Neuronal stem cell (in vitro differentiated cells): Measurements from ENCODE around the gene BTBD9.

Experiments used
- DNase-seq: peaks from one replicate; pipeline ENCODE4 v3.0.0-alpha.2; 2013; ENCODE audit warnings: low spot score
- H2AFZ ChIP-seq: one replicate; pipeline ENCODE4 v1.6.1; 2013; ENCODE audit warnings: mild to moderate bottlenecking, low read length, inconsistent platforms
- H2AK5ac ChIP-seq: 2 replicates; pipeline ENCODE4 v1.6.1; 2013; ENCODE audit warnings: low read depth, mild to moderate bottlenecking, inconsistent platforms, low read length, moderate library complexity, mixed read lengths
- H2BK120ac ChIP-seq: 2 replicates; pipeline ENCODE4 v1.6.1; 2013; ENCODE audit warnings: low read depth, mild to moderate bottlenecking, inconsistent platforms, low read length, moderate library complexity, mixed read lengths
- H2BK12ac ChIP-seq: one replicate; pipeline ENCODE4 v1.6.1; 2013; ENCODE audit warnings: low read length, inconsistent platforms
- H2BK15ac ChIP-seq: 2 replicates; pipeline ENCODE4 v1.6.1; 2013; ENCODE audit warnings: mild to moderate bottlenecking, low read length, inconsistent platforms, mixed read lengths
- H2BK5ac ChIP-seq: one replicate; pipeline ENCODE4 v1.6.1; 2013; ENCODE audit warnings: inconsistent platforms, mild to moderate bottlenecking, low read length, moderate library complexity
- H3K14ac ChIP-seq: one replicate; pipeline ENCODE4 v1.6.1; 2013; ENCODE audit warnings: low read length, inconsistent platforms
- H3K18ac ChIP-seq: 2 replicates; pipeline ENCODE4 v1.6.1; 2013; ENCODE audit warnings: low read length, inconsistent platforms
- H3K23ac ChIP-seq: 2 replicates; pipeline ENCODE4 v1.6.1; 2013; ENCODE audit warnings: low read depth, mild to moderate bottlenecking, mixed read lengths, low read length, inconsistent platforms; ENCODE audit not compliant: poor library complexity
- H3K27ac ChIP-seq: replicated peaks from 3 replicates; pipeline ENCODE4 v1.5.1; 2013; ENCODE audit warnings: low read length, inconsistent platforms
- H3K27me3 ChIP-seq, 3 experiments: 2 replicates each; pipeline ENCODE4 v1.6.1; 2013; ENCODE audit warnings: low read length in 3 of 3, mild to moderate bottlenecking in 2 of 3, inconsistent platforms in 1 of 3, low read depth in 1 of 3, mixed read lengths in 1 of 3, moderate library complexity in 1 of 3; ENCODE audit not compliant: control insufficient read depth in 3 of 3, insufficient read depth in 3 of 3
- H3K36me3 ChIP-seq, 2 donors: replicated peaks in 1 of 2; 2 replicates each; pipeline ENCODE4 v1.6.1; 2013; ENCODE audit warnings: low read length in 2 of 2; ENCODE audit not compliant: control insufficient read depth in 2 of 2, insufficient read depth in 2 of 2
- H3K4ac ChIP-seq: 2 replicates; pipeline ENCODE4 v1.6.1; 2013; ENCODE audit warnings: inconsistent platforms, mild to moderate bottlenecking, low read length, moderate library complexity
- H3K4me1 ChIP-seq, 2 donors: 1 replicate in 1 of 2; 2 replicates in 1 of 2; pipeline ENCODE4 v1.6.1; 2013; ENCODE audit warnings: low read length in 2 of 2, low read depth in 1 of 2; ENCODE audit not compliant: control insufficient read depth in 2 of 2, insufficient read depth in 1 of 2
- H3K4me2 ChIP-seq: one replicate; pipeline ENCODE4 v1.6.1; 2013; ENCODE audit warnings: mild to moderate bottlenecking, low read length, inconsistent platforms; ENCODE audit not compliant: insufficient read depth, poor library complexity, severe bottlenecking
- H3K4me3 ChIP-seq, 2 donors: 2 replicates each; pipeline ENCODE4 v1.5.1; 2013; ENCODE audit warnings: low read length in 2 of 2, mild to moderate bottlenecking in 2 of 2, inconsistent platforms in 1 of 2, moderate library complexity in 1 of 2
- H3K79me1 ChIP-seq: one replicate; pipeline ENCODE4 v1.6.1; 2013; ENCODE audit warnings: low read depth, mild to moderate bottlenecking, inconsistent platforms, low read length, moderate library complexity
- H3K9ac ChIP-seq: one replicate; pipeline ENCODE4 v1.6.1; 2013; ENCODE audit warnings: mild to moderate bottlenecking, low read depth, low read length, inconsistent platforms; ENCODE audit not compliant: poor library complexity
- H3K9me3 ChIP-seq, 2 donors: replicated peaks in 1 of 2; 2 replicates each; pipeline versions ENCODE3 to v1.6.1; 2013; ENCODE audit warnings: low read length in 2 of 2, mild to moderate bottlenecking in 2 of 2, inconsistent platforms in 1 of 2, low read depth in 1 of 2, mixed read lengths in 1 of 2, moderate library complexity in 1 of 2; ENCODE audit not compliant: control insufficient read depth in 2 of 2, insufficient read depth in 1 of 2
- H4K8ac ChIP-seq: one replicate; pipeline ENCODE4 v1.6.1; 2013; ENCODE audit warnings: low read depth, mild to moderate bottlenecking, inconsistent platforms, low read length, moderate library complexity
- H4K91ac ChIP-seq: one replicate; pipeline ENCODE4 v1.6.1; 2013; ENCODE audit warnings: low read length, low read depth, mild to moderate bottlenecking, inconsistent platforms; ENCODE audit not compliant: poor library complexity
- WGBS, 2 donors: extraction: QIAGEN DNeasy Blood & Tissue Kit; methylation state at CpG; one replicate each; pipeline ENCODE4 v1.1.7; 2013; ENCODE audit warnings: missing lambda C conversion rate in 2 of 2, mixed read lengths in 1 of 2; ENCODE audit not compliant: insufficient read length in 2 of 2, insufficient replicate concordance in 1 of 2; ENCODE audit errors: extremely low coverage in 2 of 2; 5-methylcytosine and 5-hydroxymethylcytosine counted together

The BTBD9 gene

GRCh38 chr6:38302838-38303237, 336.9 kb downstream of the BTBD9 start:
- Histone ChIP-seq H2BK5ac (no peak overlapping the region), H3K18ac (no peak overlapping the region), H3K27ac (no peak overlapping the region), H3K4me2 (no peak overlapping the region), H2BK12ac (no peak overlapping the region), H3K36me3 (no peaks in the 10 kb centered on the region), H3K14ac (no peak overlapping the region), H2BK120ac (no peak overlapping the region), H3K79me1 (no peaks in the 10 kb centered on the region), H3K9ac (no peak overlapping the region), H2AFZ (no peak overlapping the region), H3K4ac (no peak overlapping the region), H3K27me3 (no peaks in the 10 kb centered on the region), H3K4me1 (no peaks in the 10 kb centered on the region), H2BK15ac (no peak overlapping the region), H3K23ac (no peak overlapping the region), H4K91ac (no peak overlapping the region), H3K4me3 (no peak overlapping the region), H3K9me3 (no peaks in the 10 kb centered on the region), H2AK5ac (no peak overlapping the region), H4K8ac (no peak overlapping the region)
- no CpG with 5 or more reads among the region's 2 CpGs for WGBS, 2 donors
- DNase-seq, result no peak

GRCh38 chr6:38302081-38302480, 337.6 kb downstream of the BTBD9 start:
- no peak for DNase-seq
- no peak overlapping the region for H3K4me3 ChIP-seq
- no peak overlapping the region for H3K4ac ChIP-seq
- no peaks in the 10 kb centered on the region for H3K4me1 ChIP-seq
- no peak overlapping the region for H2AFZ ChIP-seq
- no peak overlapping the region for H2BK12ac ChIP-seq
- no peak overlapping the region for H2BK5ac ChIP-seq
- H3K4me2 ChIP-seq, result no peak overlapping the region
- H3K23ac ChIP-seq, result no peak overlapping the region
- H4K8ac ChIP-seq, result no peak overlapping the region
- H3K9ac ChIP-seq, result no peak overlapping the region
- no peak overlapping the region for H3K27ac ChIP-seq
- H3K79me1 ChIP-seq, result no peaks in the 10 kb centered on the region
- H3K36me3 ChIP-seq, result no peaks in the 10 kb centered on the region
- H2AK5ac ChIP-seq, result no peak overlapping the region
- H3K18ac ChIP-seq, result no peak overlapping the region
- no peaks in the 10 kb centered on the region for H3K9me3 ChIP-seq
- H2BK15ac ChIP-seq, result no peak overlapping the region
- WGBS, 2 donors, result no CpG with 5 or more reads among the region's 1 CpG
- H3K27me3 ChIP-seq, result no peaks in the 10 kb centered on the region
- no peak overlapping the region for H4K91ac ChIP-seq
- no peak overlapping the region for H3K14ac ChIP-seq
- H2BK120ac ChIP-seq, result no peak overlapping the region

GRCh38 chr6:38290133-38290799, 349.5 kb downstream of the BTBD9 start:
- Histone ChIP-seq H3K4ac (no peak overlapping the region), H3K27ac (no peak overlapping the region)
- no CpG with 5 or more reads among the region's 3 CpGs for WGBS, 2 donors

GRCh38 chr6:38287487-38287886, 352.2 kb downstream of the BTBD9 start:
- no peak overlapping the region for H3K4me2 ChIP-seq
- no peak for DNase-seq
- no peaks in the 10 kb centered on the region for H3K27me3 ChIP-seq
- no peak overlapping the region for H2BK5ac ChIP-seq
- no peak overlapping the region for H3K9ac ChIP-seq
- no peak overlapping the region for H2BK15ac ChIP-seq
- H3K14ac ChIP-seq, result no peak overlapping the region
- no peak overlapping the region for H3K4ac ChIP-seq
- H2AFZ ChIP-seq, result no peak overlapping the region
- no peak overlapping the region for H4K91ac ChIP-seq
- H3K27ac ChIP-seq, result no peak overlapping the region
- no peaks in the 10 kb centered on the region for H3K36me3 ChIP-seq
- no peak overlapping the region for H3K18ac ChIP-seq
- H3K9me3 ChIP-seq, result no peaks in the 10 kb centered on the region
- H4K8ac ChIP-seq, result no peak overlapping the region
- no CpG with 5 or more reads among the region's 2 CpGs for WGBS, 2 donors
- H3K23ac ChIP-seq, result no peak overlapping the region
- no peak overlapping the region for H2BK12ac ChIP-seq
- peaks cover 5 to 10% of the 10 kb centered on the region in 2 donors for H3K4me1 ChIP-seq
- no peaks in the 10 kb centered on the region for H3K79me1 ChIP-seq
- H2AK5ac ChIP-seq, result no peak overlapping the region
- no peak overlapping the region for H3K4me3 ChIP-seq
- H2BK120ac ChIP-seq, result no peak overlapping the region

More at GRCh38 chr6:38290133-38290799, 349.5 kb downstream of the BTBD9 start:
- Histone ChIP-seq H2BK15ac (no peak overlapping the region), H3K4me2 (no peak overlapping the region), H2BK5ac (no peak overlapping the region), H3K36me3 (no peaks in the 10 kb centered on the region), H3K4me3 (no peak overlapping the region), H2AK5ac (no peak overlapping the region), H3K27me3 (no peaks in the 10 kb centered on the region), H2BK12ac (no peak overlapping the region), H3K14ac (no peak overlapping the region), H2BK120ac (no peak overlapping the region), H4K91ac (no peak overlapping the region), H3K79me1 (no peaks in the 10 kb centered on the region), H3K23ac (no peak overlapping the region), H3K18ac (no peak overlapping the region), H4K8ac (no peak overlapping the region), H3K9me3 (no peaks in the 10 kb centered on the region), H3K4me1 (peaks cover 0 to 4% of the 10 kb centered on the region in 2 donors), H2AFZ (no peak overlapping the region), H3K9ac (no peak overlapping the region)
- DNase-seq, result no peak
